ENCODE measurements around the gene SIX3.
A peak's percentile ranks its signal among the peaks of the same experiment; 100 is the strongest.

The SIX3 gene

GRCh38 chr2:44954889-44955592 is 13.5 kb downstream of the SIX3 start:
- no peak for DNase-seq (ENCODE audit: low read depth in 3 of 3, low spot score in 1 of 3)

DNA sequence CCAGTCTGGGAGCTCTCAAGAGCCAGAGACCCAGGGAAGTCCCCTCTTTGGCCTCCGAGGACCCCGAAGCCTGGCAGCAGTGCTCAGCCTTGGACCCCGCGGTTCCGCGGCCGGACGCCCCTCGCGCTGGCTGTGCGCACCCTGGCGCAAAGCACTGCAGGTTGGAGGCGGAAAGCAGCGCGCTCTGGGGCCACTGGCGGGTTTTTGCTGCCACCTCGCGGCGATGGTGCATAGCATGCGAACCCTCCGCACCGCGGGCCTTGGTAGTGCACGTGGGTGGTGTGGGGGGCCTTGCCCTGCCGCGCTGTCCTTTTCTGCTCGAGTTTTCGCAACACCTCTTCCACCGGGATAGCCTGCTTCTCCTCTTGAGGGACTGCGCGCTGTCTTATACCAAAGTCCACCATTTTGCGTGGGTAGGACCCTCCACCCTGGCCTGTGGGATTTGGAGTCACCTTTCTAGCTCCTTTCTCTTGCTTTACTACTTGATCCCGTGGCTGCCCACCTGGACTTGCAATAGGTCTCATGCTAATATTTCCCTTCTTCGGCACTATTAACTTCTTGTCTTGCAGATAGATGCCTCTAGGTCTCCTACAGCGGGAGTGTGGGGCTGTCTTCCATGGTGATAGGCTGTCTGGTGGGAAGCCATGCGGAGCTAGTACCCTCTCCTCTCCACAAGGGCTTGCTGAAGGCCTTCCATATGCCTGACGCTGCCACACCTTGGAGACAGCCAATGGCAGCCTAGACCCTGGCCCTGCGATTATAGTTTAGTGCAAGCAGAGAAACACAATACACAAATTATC is 14.3 kb downstream of the SIX3 start:
- DNase-seq (ENCODE audit: low read depth in 3 of 3, low spot score in 1 of 3) = peak; percentile 21 to 74 (median 44)

GRCh38 chr2:44956843-44957242 is 15.3 kb downstream of the SIX3 start:
- no peak for DNase-seq (ENCODE audit: low read depth in 3 of 3, low spot score in 1 of 3)

GRCh38 chr2:44957656-44958327 is 16.3 kb downstream of the SIX3 start:
- no peak for DNase-seq (ENCODE audit: low read depth in 3 of 3, low spot score in 1 of 3)

GRCh38 chr2:44959855-44960254 is 18.4 kb downstream of the SIX3 start:
- DNase-seq (ENCODE audit: low read depth in 3 of 3, low spot score in 1 of 3) = no peak

GRCh38 chr2:44960871-44961270 is 19.4 kb downstream of the SIX3 start:
- DNase-seq (ENCODE audit: low read depth in 3 of 3, low spot score in 1 of 3) = no peak

DNA sequence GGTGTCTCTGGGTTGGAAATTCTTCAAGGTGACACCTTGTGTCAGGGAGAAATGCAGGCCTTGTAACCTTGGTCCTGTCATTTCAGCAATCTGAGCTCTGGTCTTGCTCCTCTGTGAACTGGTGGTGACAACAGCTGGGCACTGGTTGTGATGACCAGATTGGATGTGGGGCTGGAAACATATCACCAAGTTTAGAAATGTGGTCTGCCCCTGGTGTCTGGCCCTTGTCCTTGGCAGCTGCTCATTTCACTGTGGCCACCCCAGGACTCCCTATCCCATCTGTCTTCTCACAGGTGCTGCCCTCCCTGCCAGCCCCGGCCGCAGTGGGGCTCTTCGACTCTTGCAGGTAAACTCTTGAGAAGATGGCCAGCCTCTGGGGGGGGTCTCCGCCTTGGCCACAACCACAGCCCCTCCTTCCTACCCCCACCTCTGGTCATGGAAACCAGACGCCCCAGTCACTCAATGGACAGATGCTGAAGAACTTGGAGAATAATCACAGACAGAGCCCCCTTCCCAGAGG is 20.7 kb downstream of the SIX3 start:
- no peak for DNase-seq (ENCODE audit: low read depth in 3 of 3, low spot score in 1 of 3)

DNA sequence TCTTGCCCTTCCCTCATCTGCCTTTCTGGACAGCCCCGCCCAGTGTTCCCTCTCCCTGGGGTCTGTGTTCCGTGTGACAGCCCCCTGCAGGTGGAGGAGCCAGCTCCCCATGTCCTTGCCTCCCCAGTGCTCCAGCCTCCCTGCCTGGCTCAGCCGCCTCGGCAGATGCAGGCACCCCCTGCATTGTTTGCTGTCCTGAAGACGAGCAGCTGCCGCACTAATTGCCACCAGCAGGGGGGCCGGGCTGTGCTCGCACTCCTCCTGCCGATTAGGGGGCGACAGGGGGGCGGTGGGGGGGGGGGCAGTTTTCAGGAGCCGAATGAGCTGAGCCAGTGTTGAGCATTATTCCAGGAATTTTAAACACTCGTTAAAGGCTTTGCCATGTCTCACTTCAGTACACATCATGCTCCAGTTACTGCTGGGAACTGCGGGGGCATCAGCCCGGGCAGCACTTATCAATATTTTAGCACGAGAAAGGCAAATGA is 23.3 kb downstream of the SIX3 start:
- DNase-seq (ENCODE audit: low read depth in 3 of 3, low spot score in 1 of 3) = no peak

DNA sequence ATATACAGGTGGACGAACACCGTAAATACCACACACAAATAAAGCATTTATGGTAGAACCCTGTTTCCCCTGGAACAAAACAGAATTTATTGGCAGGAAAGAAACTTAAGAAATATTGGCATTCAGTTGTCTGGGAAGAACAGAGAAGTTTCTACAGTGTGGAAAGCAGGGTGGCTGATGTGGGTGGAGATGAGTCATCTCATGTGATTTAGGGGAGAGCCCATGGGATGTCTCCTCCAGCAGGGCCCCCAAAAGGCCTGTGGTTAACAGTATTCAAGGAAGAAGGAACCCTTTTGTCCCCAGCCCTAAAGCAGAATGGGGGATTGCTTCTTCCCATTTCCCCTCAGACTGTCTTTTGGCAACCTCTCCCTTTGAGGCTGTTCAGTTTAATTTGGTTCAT is 24.2 kb downstream of the SIX3 start:
- DNase-seq (ENCODE audit: low read depth in 3 of 3, low spot score in 1 of 3) = no peak

- DNase-seq (ENCODE audit: low read depth in 3 of 3, low spot score in 1 of 3) = no peak
These were observed 25.6 kb downstream of the SIX3 start for GRCh38 chr2:44967056-44967455.

DNA sequence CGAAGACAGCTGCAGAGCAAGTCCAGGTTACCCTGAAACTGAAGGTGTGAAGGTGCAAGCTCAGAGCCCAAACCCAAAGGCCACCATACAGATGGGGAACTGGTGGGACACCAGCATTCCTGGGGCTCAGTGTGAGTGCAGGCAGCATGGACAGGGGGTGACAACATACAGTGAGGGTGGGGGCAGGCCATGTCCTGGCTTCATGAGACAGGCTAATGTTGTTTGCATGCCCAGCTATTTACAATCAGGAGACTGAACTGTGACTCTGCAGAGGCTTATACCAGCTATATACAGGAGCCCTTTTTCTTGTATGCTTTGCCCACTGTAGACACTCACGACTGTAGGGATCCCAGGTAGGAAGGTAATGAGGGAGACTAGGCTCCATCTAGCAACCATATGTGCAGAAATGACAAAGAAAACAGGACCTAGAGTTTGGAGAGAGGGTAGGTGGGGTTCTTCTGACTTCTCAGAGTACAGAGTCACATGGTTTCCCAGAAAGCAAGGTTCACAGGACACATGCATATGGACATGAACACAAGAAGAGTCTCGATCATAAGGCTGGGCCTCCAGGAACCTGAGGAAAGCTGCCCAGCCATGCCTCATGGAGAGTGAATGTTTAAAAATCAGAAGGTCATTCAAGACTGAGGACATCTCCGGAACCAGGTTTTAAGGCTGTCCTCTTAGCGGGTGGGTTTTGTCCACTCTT is 26.4 kb downstream of the SIX3 start:
- DNase-seq (ENCODE audit: low read depth in 3 of 3, low spot score in 1 of 3) = no peak

GRCh38 chr2:44969936-44970335 is 28.4 kb downstream of the SIX3 start:
- DNase-seq (ENCODE audit: low read depth in 3 of 3, low spot score in 1 of 3) = no peak

DNA sequence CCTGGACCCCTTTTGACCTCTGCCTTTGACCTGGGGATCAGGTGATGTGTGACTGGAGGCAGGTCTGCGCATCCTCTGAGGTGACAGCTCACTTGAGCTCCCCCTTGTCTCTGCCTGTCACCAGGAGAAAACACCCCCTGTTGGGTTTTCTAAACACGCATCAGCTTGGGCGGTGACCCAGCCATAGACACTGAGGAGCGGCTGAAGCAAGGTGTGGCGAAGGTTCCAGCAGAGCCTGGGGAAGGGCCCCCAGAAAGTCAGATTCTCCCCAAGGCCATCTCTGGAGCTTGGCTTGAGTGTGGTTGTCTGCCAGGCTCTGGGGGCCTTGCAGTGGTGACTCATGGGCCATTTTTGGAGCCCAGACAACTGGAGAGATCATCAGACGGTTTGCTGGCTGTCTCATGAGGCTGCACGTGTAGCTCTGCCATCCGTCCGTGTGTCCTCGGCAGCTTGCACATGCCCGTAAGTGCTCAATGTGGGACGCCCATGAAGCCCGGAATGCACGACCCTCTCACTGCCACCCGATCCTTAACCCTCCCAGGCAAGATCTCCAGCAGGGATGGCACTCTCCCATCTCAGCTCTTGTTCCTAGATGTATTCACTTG is 29.4 kb downstream of the SIX3 start:
- DNase-seq (ENCODE audit: low read depth in 3 of 3, low spot score in 1 of 3) = no peak

- no peak for DNase-seq (ENCODE audit: low read depth in 3 of 3, low spot score in 1 of 3)
These were observed 31.5 kb downstream of the SIX3 start for GRCh38 chr2:44972771-44973535.

DNA sequence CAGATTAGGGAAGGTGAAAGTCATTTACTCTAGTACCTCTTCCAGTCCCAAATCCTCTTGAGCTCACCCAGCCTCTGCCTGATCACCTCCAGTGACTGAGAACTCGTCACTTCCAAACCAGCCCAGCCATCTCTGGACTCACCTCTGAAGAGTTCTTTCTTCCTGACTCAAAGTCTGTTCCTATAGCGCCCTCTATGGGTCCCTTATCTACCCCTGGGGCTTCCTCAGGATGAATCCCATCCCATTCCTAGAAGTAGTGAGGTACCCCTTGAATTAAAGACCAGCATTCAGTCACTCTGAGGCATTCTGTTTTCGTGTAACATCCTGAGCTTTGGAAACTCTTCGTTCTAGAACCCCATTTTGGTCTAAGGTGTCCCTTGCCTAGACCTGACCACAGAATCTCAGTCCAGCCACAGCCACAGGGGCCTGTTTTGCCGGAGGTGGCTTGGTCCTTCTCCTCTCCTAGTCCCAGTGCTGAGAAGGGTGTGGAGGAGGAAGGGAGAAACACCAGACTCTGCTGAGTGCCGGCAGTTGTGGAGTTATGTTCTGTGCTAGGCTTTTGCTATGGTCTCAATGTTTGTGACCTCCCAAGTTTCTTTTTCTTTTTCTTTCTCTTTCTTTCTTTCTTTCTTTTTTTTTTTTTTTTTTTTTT is 32.7 kb downstream of the SIX3 start:
- DNase-seq (ENCODE audit: low read depth in 3 of 3, low spot score in 1 of 3) = no peak

DNA sequence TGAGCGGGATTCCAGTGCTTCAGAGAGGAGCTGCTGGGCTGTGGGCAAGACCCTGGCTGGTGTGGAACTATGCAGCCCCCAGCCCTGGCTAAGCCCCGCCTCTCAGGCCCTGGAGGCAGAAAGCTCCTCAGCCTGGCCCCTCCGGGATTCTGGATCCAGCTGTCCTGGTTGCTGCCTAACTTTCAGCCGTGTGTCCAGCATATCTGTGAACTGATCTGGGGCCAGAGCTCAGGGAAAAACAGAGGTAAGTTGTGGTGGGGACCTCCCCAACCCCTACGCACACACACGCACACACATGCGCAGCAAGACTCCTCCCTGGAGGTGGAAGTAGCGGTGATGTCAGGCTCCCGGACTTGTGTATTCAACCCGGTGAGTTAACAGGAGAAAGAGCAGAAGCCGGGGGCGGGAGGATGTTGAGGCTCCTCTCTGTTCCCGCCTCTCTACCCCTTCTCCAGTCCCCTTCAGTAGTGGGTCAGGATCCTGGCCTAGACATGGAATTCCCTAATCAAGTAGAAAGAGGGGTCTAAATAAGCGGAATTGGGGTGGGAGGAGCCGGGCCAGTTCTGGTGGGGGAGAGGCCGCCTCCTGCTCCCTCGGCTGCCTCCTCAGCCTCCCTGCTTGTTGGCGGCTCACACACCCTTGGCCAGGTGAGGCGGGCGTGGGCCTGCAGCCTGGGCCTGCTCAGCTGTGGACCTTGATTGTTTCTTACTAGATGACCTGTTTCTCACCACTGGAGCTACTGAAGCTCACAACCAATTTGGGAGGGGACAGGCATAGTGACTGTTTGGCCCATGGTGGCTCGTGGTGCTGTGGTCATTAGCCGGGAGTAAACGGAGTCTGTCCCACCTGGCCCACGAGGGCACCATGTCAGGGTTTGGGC is 34.3 kb downstream of the SIX3 start:
- no peak for DNase-seq (ENCODE audit: low read depth in 3 of 3, low spot score in 1 of 3)

DNA sequence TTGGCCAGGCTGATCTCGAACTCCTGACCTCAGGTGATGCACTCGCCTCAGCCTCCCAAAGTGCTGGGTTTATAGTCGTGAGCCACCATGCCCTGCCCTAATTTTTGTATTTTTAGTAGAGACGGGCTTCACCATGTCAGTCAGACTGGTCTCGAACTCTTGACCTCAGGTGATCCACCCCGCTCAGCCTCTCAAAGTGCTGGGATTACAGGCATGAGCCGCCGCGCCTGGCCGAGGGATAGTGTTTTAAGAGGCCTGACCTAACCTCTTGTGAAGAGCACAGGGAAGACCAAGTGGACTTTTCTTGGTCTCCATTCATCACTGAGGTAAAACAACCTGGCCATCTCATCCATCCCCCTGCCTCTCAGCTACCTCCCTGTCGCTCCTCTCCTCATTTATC is 38.1 kb downstream of the SIX3 start:
- no peak for DNase-seq (ENCODE audit: low read depth in 3 of 3, low spot score in 1 of 3)

Data from stimulated activated CD4-positive, alpha-beta T cell treated with anti-CD3 and anti-CD28 coated beads, TNF-alpha, amount 100 ng/mL, for 1 hour (primary cell).